HG02870 (cell line): ENCODE measurements around the gene PRPF38B.
A peak's percentile ranks its signal among the peaks of the same experiment; 100 is the strongest.
"Not testable (repeated sequence)": the region's sequence is repeated elsewhere in the genome, so short reads cannot be mapped to it uniquely, and the experiment has no call there.

ENCODE experiments used
- ATAC-seq: cut with Tn5 transposase; IDR thresholded peaks from one replicate; pipeline ENCODE4 v1.9.1; 2021; ENCODE audit warnings: mild to moderate bottlenecking, moderate library complexity; ENCODE audit not compliant: unreplicated experiment

Gene PRPF38B

GRCh38 chr1:108678706-108679105 is 13.4 kb upstream of the PRPF38B start:
- no peak for ATAC-seq

GRCh38 chr1:108679586-108680213 is 12.4 kb upstream of the PRPF38B start:
- no peak for ATAC-seq

GRCh38 chr1:108681701-108682100 is 10.4 kb upstream of the PRPF38B start:
- ATAC-seq: not testable (repeated sequence)

- no peak for ATAC-seq
Measured at GRCh38 chr1:108685529-108685928, 6.6 kb upstream of the PRPF38B start.

GRCh38 chr1:108686614-108687313 is 5.3 kb upstream of the PRPF38B start:
- no peak for ATAC-seq

- no peak for ATAC-seq
Measured at GRCh38 chr1:108691128-108691941, 775 bp upstream of the PRPF38B start.

- ATAC-seq: peak; percentile 63
Measured at GRCh38 chr1:108692724-108693655, 880 bp downstream of the PRPF38B start.

- ATAC-seq: no peak
Measured at GRCh38 chr1:108695535-108695934, 3.4 kb downstream of the PRPF38B start.

- no peak for ATAC-seq
Measured at GRCh38 chr1:108699375-108700332, 7.5 kb downstream of the PRPF38B start.

GRCh38 chr1:108701176-108701849 is 9.2 kb downstream of the PRPF38B start:
- ATAC-seq: no peak

- not testable (repeated sequence) for ATAC-seq
Measured at GRCh38 chr1:108702109-108702508, 10.0 kb downstream of the PRPF38B start.

- no peak for ATAC-seq
Measured at GRCh38 chr1:108703939-108704338, 11.8 kb downstream of the PRPF38B start.

GRCh38 chr1:108704496-108704895 is 12.4 kb downstream of the PRPF38B start:
- no peak for ATAC-seq

GRCh38 chr1:108706643-108707042 is 14.5 kb downstream of the PRPF38B start:
- ATAC-seq: no peak

GRCh38 chr1:108708691-108709660 is 16.9 kb downstream of the PRPF38B start:
- ATAC-seq: no peak

- ATAC-seq: no peak
Measured at GRCh38 chr1:108712606-108713150, 20.6 kb downstream of the PRPF38B start, which contains the start of gene FNDC7. Gene FNDC7, plus strand, starts transcription at chr1:108712908. Its CDS starts 26 bp downstream, at chr1:108712934.

GRCh38 chr1:108715932-108716331 is 23.8 kb downstream of the PRPF38B start:
- ATAC-seq: no peak
